Ishikawa (cell line): Measurements from ENCODE around the gene DAP.

Experiments used
- CEBPB ChIP-seq: IDR thresholded peaks from 2 replicates; pipeline ENCODE4 v1.6.1; 2012
- CREB1 ChIP-seq: IDR thresholded peaks from 2 replicates; pipeline ENCODE4 v1.6.1; 2012; ENCODE audit warnings: low read depth
- EGR1 ChIP-seq: IDR thresholded peaks from 2 replicates; pipeline ENCODE4 v1.6.1; 2012
- EP300 ChIP-seq: IDR thresholded peaks from 2 replicates; pipeline ENCODE4 v1.6.1; 2012; ENCODE audit warnings: borderline replicate concordance
- FOXM1 ChIP-seq: IDR thresholded peaks from 2 replicates; pipeline ENCODE4 v1.6.1; 2012; ENCODE audit warnings: low read depth, borderline replicate concordance
- MAX ChIP-seq: IDR thresholded peaks from 2 replicates; pipeline ENCODE4 v1.6.1; 2012
- NFIC ChIP-seq: IDR thresholded peaks from 2 replicates; pipeline ENCODE4 v1.6.1; 2012
- RAD21 ChIP-seq: IDR thresholded peaks from 2 replicates; pipeline ENCODE4 v1.6.1; 2012; ENCODE audit warnings: low read depth
- REST ChIP-seq: IDR thresholded peaks from 2 replicates; pipeline ENCODE4 v1.6.1; 2012; ENCODE audit warnings: low read depth, mild to moderate bottlenecking
- TAF1 ChIP-seq: IDR thresholded peaks from 2 replicates; pipeline ENCODE4 v1.6.1; 2012; ENCODE audit warnings: low read depth, mild to moderate bottlenecking
- TCF12 ChIP-seq: IDR thresholded peaks from 2 replicates; pipeline ENCODE4 v1.6.1; 2012; ENCODE audit warnings: low read depth
- TEAD4 ChIP-seq: IDR thresholded peaks from 2 replicates; pipeline ENCODE4 v1.6.1; 2012
- USF1 ChIP-seq: IDR thresholded peaks from 2 replicates; pipeline ENCODE4 v1.6.1; 2012
- YY1 ChIP-seq: IDR thresholded peaks from 2 replicates; pipeline ENCODE4 v1.6.1; 2012; ENCODE audit warnings: low read depth
- ZBTB7A ChIP-seq: IDR thresholded peaks from 2 replicates; pipeline ENCODE4 v1.6.1; 2012; ENCODE audit warnings: low read depth

The DAP gene

GRCh38 chr5:10647640-10648039, 113.4 kb downstream of the DAP start:
- no peak for TF ChIP-seq REST
- TF ChIP-seq USF1, result no peak
- TF ChIP-seq EP300, result no peak
- no peak for TF ChIP-seq EGR1
- TF ChIP-seq RAD21, result no peak
- no peak for TF ChIP-seq TCF12
- TF ChIP-seq FOXM1, result no peak
- no peak for TF ChIP-seq YY1
- no peak for TF ChIP-seq TEAD4
- TF ChIP-seq NFIC, result no peak
- no peak for TF ChIP-seq TAF1
- no peak for TF ChIP-seq MAX
- no peak for TF ChIP-seq ZBTB7A
- TF ChIP-seq CREB1, result no peak
- TF ChIP-seq CEBPB, result no peak

GRCh38 chr5:10645671-10646070, 115.4 kb downstream of the DAP start:
- TF ChIP-seq EGR1 (no peak), EP300 (no peak), TCF12 (no peak), TEAD4 (no peak), FOXM1 (no peak), CREB1 (no peak), NFIC (no peak), MAX (no peak), TAF1 (no peak), USF1 (no peak), ZBTB7A (no peak), REST (no peak), RAD21 (no peak), YY1 (no peak)

GRCh38 chr5:10645146-10645545, 115.9 kb downstream of the DAP start:
- no peak for TF ChIP-seq RAD21
- no peak for TF ChIP-seq TCF12
- TF ChIP-seq EGR1, result no peak
- no peak for TF ChIP-seq EP300
- no peak for TF ChIP-seq TAF1
- TF ChIP-seq FOXM1, result no peak
- no peak for TF ChIP-seq MAX

GRCh38 chr5:10644192-10644591, 116.8 kb downstream of the DAP start:
- TF ChIP-seq TEAD4, result no peak
- no peak for TF ChIP-seq EP300
- no peak for TF ChIP-seq TAF1
- TF ChIP-seq NFIC, result no peak
- TF ChIP-seq FOXM1, result no peak
- TF ChIP-seq YY1, result no peak
- TF ChIP-seq TCF12, result no peak
- no peak for TF ChIP-seq RAD21
- TF ChIP-seq CREB1, result no peak
- no peak for TF ChIP-seq MAX
- no peak for TF ChIP-seq REST
- no peak for TF ChIP-seq CEBPB
- no peak for TF ChIP-seq USF1
- no peak for TF ChIP-seq EGR1
- no peak for TF ChIP-seq ZBTB7A
